Measurements from ENCODE around the gene ARHGAP42. TPM values are rescaled to one million over a fixed set of nuclear protein-coding genes. Genes with fewer than 3 reads are reported as not detected.

ARHGAP42 gene
- total RNA-seq, 1 donor from 2014 or later, result 33.2 TPM

DNA sequence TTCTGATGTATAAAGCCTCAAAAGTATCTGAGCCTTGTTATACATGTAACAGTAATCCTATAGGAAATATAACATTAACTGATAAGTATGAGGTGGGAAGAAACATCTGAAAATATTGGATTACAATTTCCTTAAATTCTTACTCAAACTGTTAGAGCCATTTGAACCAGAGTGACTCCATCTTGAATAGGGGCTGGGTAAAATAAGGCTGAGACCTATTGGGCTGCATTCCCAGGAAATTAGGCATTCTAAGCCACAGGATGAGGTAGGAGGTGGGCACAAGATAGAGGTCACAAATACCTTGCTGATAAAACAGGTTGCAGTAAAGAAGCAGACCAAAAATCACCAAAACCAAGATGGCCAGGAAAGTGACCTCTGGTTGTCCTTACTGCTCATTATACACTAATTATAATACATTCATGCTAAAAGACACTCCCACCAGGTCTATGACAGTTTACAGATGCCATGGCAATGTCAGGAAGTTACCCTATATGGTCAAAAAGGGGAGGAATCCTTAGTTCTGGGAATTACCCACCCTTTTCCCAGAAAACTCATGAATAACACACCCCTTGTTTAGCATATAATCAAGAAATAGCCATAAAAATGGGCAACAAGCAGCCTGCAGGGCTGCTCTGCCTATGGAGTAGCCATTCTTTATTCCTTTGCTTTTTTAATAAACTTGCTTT is 327.7 kb downstream of the ARHGAP42 start:
- H3K27ac Mint-ChIP-seq (ENCODE audit: unreplicated experiment), result no peak overlapping the region
- H3K9ac ChIP-seq (ENCODE audit: low read length), result no peak overlapping the region
- H3K4me2 ChIP-seq (ENCODE audit: low read length), result no peak overlapping the region
- H3K9me3 ChIP-seq (ENCODE audit: insufficient read depth, low read depth, low read length), result no peaks in the 10 kb centered on the region
- TF ChIP-seq EZH2 (IDR thresholded peaks at IDR 0.05; ENCODE audit: insufficient read depth, low read length), result no peak
- TF ChIP-seq, protein P1, sequence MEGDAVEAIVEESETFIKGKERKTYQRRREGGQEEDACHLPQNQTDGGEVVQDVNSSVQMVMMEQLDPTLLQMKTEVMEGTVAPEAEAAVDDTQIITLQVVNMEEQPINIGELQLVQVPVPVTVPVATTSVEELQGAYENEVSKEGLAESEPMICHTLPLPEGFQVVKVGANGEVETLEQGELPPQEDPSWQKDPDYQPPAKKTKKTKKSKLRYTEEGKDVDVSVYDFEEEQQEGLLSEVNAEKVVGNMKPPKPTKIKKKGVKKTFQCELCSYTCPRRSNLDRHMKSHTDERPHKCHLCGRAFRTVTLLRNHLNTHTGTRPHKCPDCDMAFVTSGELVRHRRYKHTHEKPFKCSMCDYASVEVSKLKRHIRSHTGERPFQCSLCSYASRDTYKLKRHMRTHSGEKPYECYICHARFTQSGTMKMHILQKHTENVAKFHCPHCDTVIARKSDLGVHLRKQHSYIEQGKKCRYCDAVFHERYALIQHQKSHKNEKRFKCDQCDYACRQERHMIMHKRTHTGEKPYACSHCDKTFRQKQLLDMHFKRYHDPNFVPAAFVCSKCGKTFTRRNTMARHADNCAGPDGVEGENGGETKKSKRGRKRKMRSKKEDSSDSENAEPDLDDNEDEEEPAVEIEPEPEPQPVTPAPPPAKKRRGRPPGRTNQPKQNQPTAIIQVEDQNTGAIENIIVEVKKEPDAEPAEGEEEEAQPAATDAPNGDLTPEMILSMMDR (IDR thresholded peaks at IDR 0.05; ENCODE audit: insufficient read depth, low read depth, low read length), result no peak
- FAIRE-seq, result no peak
- peaks cover 7% of the 10 kb centered on the region for H3K4me1 ChIP-seq (ENCODE audit: insufficient read depth, low read length)
- no peaks in the 10 kb centered on the region for H3K27me3 Mint-ChIP-seq (ENCODE audit: low read depth, unreplicated experiment)
- no peaks in the 10 kb centered on the region for H3K36me3 Mint-ChIP-seq (ENCODE audit: low read depth, unreplicated experiment)
- no peak for DNase-seq (ENCODE audit: low read depth)
- H3K27ac ChIP-seq (ENCODE audit: low read depth, low read length), result no peak overlapping the region
- H3K79me2 ChIP-seq (ENCODE audit: insufficient read depth, low read length), result no peaks in the 10 kb centered on the region
- H3K4me3 ChIP-seq (ENCODE audit: insufficient read depth, low read depth, low read length), result no peak overlapping the region
- H3K4me1 Mint-ChIP-seq (ENCODE audit: low read depth, unreplicated experiment), result peaks cover 15% of the 10 kb centered on the region
- H2AFZ ChIP-seq (ENCODE audit: low read depth, low read length), result no peak overlapping the region
- peaks cover 2% of the 10 kb centered on the region for H3K27me3 ChIP-seq (ENCODE audit: insufficient read depth, low read length)
- peaks cover 2% of the 10 kb centered on the region for H3K9me3 Mint-ChIP-seq (ENCODE audit: unreplicated experiment)
- H3K36me3 ChIP-seq (ENCODE audit: insufficient read depth, low read length), result no peaks in the 10 kb centered on the region
- no peaks in the 10 kb centered on the region for H4K20me1 ChIP-seq (ENCODE audit: insufficient read depth, low read length)
- H3K4me3 Mint-ChIP-seq (ENCODE audit: unreplicated experiment), result no peak overlapping the region

DNA sequence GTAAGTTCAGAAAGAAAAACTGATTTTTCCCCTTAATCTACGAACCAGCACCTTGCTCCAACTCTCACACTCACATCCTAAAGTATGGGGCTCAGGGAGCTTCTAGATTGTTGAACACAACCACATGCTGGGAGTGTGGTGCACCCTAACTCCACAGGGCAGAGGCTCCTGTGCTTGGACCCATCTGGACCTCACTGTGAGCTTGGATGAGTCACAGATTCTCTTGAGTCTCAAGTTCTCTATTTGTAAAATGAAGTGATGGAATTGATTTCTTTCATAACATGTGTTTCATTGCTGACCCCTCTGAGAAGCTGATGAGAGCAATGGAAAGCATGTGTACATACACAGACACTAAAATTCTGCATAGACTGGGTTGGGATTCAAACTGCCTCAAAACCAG is 332.8 kb downstream of the ARHGAP42 start:
- Histone ChIP-seq H3K36me3 (ENCODE audit: insufficient read depth, low read length) (no peaks in the 10 kb centered on the region), H3K9me3 (ENCODE audit: insufficient read depth, low read depth, low read length) (no peaks in the 10 kb centered on the region), H3K79me2 (ENCODE audit: insufficient read depth, low read length) (no peaks in the 10 kb centered on the region), H3K4me3 (ENCODE audit: insufficient read depth, low read depth, low read length) (no peak overlapping the region), H3K4me1 (ENCODE audit: insufficient read depth, low read length) (no peaks in the 10 kb centered on the region), H3K4me2 (ENCODE audit: low read length) (no peak overlapping the region), H2AFZ (ENCODE audit: low read depth, low read length) (no peak overlapping the region), H3K9ac (ENCODE audit: low read length) (no peak overlapping the region), H3K27ac (ENCODE audit: low read depth, low read length) (no peak overlapping the region), H4K20me1 (ENCODE audit: insufficient read depth, low read length) (no peaks in the 10 kb centered on the region), H3K27me3 (ENCODE audit: insufficient read depth, low read length) (peaks cover 2% of the 10 kb centered on the region)
- H3K9me3 Mint-ChIP-seq (ENCODE audit: unreplicated experiment), result no peaks in the 10 kb centered on the region
- H3K4me3 Mint-ChIP-seq (ENCODE audit: unreplicated experiment), result no peak overlapping the region
- FAIRE-seq (no peak), DNase-seq (ENCODE audit: low read depth) (no peak)
- H3K27ac Mint-ChIP-seq (ENCODE audit: unreplicated experiment), result no peak overlapping the region
- TF ChIP-seq EZH2 (IDR thresholded peaks at IDR 0.05; ENCODE audit: insufficient read depth, low read length), result no peak
- TF ChIP-seq, protein P1 (IDR thresholded peaks at IDR 0.05; ENCODE audit: insufficient read depth, low read depth, low read length), result no peak
- no peaks in the 10 kb centered on the region for H3K4me1 Mint-ChIP-seq (ENCODE audit: low read depth, unreplicated experiment)
- no peaks in the 10 kb centered on the region for H3K27me3 Mint-ChIP-seq (ENCODE audit: low read depth, unreplicated experiment)
- H3K36me3 Mint-ChIP-seq (ENCODE audit: low read depth, unreplicated experiment), result no peaks in the 10 kb centered on the region

DNA sequence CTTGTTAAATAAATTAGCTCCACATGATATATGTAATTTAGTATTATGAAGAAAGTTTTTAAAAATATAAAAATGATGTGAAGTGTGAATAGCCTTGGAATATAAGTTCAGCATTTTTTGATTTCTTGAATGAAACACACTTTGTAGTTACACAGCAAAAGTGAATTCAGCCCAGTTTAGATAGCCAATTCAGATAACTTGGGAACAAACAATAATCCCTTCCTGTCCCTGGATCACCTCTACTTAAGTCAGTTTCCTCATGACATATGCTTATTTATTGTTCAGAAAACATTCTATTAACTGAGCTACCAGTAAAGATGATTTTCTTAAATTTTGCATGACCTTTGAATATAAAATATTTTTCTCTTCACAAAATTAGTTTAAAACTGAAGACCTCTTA is 335.2 kb downstream of the ARHGAP42 start:
- H3K27me3 Mint-ChIP-seq (ENCODE audit: low read depth, unreplicated experiment), result no peaks in the 10 kb centered on the region
- Histone ChIP-seq H3K9me3 (ENCODE audit: insufficient read depth, low read depth, low read length) (no peaks in the 10 kb centered on the region), H3K36me3 (ENCODE audit: insufficient read depth, low read length) (no peaks in the 10 kb centered on the region), H3K4me2 (ENCODE audit: low read length) (no peak overlapping the region), H3K79me2 (ENCODE audit: insufficient read depth, low read length) (no peaks in the 10 kb centered on the region), H3K27me3 (ENCODE audit: insufficient read depth, low read length) (no peaks in the 10 kb centered on the region), H3K27ac (ENCODE audit: low read depth, low read length) (no peak overlapping the region), H3K4me3 (ENCODE audit: insufficient read depth, low read depth, low read length) (no peak overlapping the region), H3K9ac (ENCODE audit: low read length) (no peak overlapping the region), H4K20me1 (ENCODE audit: insufficient read depth, low read length) (no peaks in the 10 kb centered on the region), H3K4me1 (ENCODE audit: insufficient read depth, low read length) (no peaks in the 10 kb centered on the region), H2AFZ (ENCODE audit: low read depth, low read length) (no peak overlapping the region)
- no peak for DNase-seq (ENCODE audit: low read depth)
- no peak overlapping the region for H3K4me3 Mint-ChIP-seq (ENCODE audit: unreplicated experiment)
- no peaks in the 10 kb centered on the region for H3K36me3 Mint-ChIP-seq (ENCODE audit: low read depth, unreplicated experiment)
- FAIRE-seq, result no peak
- H3K9me3 Mint-ChIP-seq (ENCODE audit: unreplicated experiment), result no peaks in the 10 kb centered on the region
- no peak overlapping the region for H3K27ac Mint-ChIP-seq (ENCODE audit: unreplicated experiment)
- no peaks in the 10 kb centered on the region for H3K4me1 Mint-ChIP-seq (ENCODE audit: low read depth, unreplicated experiment)
- TF ChIP-seq EZH2 (IDR thresholded peaks at IDR 0.05; ENCODE audit: insufficient read depth, low read length), result no peak
- TF ChIP-seq, protein P1 (IDR thresholded peaks at IDR 0.05; ENCODE audit: insufficient read depth, low read depth, low read length), result no peak
